Measurements from ENCODE around the gene DYNLRB1.

DNA sequence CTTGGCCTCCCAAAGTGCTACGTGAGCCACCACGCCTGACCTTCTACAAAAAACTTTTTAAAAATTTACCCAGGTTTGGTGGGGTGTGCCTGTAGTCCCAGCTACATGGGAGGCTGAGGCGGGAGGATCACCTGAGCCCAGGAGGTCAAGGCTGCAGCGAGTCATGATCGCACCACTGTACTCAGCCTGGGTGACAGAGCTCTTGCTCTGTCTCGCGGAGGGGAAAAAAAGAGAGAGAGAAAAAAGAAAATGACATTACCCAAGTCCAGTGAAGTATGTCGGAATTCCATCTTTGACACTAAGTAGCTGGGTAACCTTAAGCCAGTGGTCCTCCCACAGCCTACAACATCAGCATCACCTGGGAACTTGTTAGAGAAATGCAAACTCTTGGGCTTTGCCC is 23.5 kb downstream of the DYNLRB1 start:
- TF ChIP-seq CTCF (IDR thresholded peaks at IDR 0.05; ENCODE audit: extremely low read depth in 1 of 2, insufficient read depth in 1 of 2, low read depth in 1 of 2, low read length in 2 of 2) (no peak), FOS (IDR thresholded peaks at IDR 0.05; ENCODE audit: borderline replicate concordance, insufficient read depth, low read length) (no peak), POLR2A (IDR thresholded peaks at IDR 0.05; ENCODE audit: low read depth, low read length) (no peak), MYC (IDR thresholded peaks at IDR 0.05; ENCODE audit: low read depth, low read length) (no peak), POLR2AphosphoS5 (IDR thresholded peaks at IDR 0.05; ENCODE audit: insufficient read depth, low read depth, low read length) (no peak), MAX (IDR thresholded peaks at IDR 0.05; ENCODE audit: insufficient read depth, insufficient read length) (no peak), JUN (IDR thresholded peaks at IDR 0.05; ENCODE audit: borderline replicate concordance, insufficient read depth, insufficient read length, low read depth) (no peak), GATA2 (IDR thresholded peaks at IDR 0.05; ENCODE audit: insufficient read depth, insufficient read length, low read depth, low read length) (no peak), EZH2 (IDR thresholded peaks at IDR 0.05; ENCODE audit: borderline replicate concordance, low read depth, low read length, severe bottlenecking) (no peak)
